AG09319 (cell line): ENCODE results near the gene NSG1.

Source experiments
- DNase-seq: peaks from one replicate; pipeline ENCODE4 v3.0.0-alpha.2; 2010; ENCODE audit warnings: low read depth; ENCODE audit errors: extremely low read depth
- CTCF ChIP-seq: IDR thresholded peaks from 2 replicates; pipeline ENCODE4 v1.5.1; 2011; ENCODE audit warnings: low read depth, mild to moderate bottlenecking, inconsistent platforms, low read length, moderate library complexity

The NSG1 gene

GRCh38 chr4:4361883-4362282 lies 25.0 kb upstream of the NSG1 start:
- no peak for TF ChIP-seq CTCF
- DNase-seq: no peak

GRCh38 chr4:4362991-4363697 lies 23.8 kb upstream of the NSG1 start:
- no peak for TF ChIP-seq CTCF
- DNase-seq: no peak

GRCh38 chr4:4364061-4364460 lies 22.8 kb upstream of the NSG1 start:
- no peak for TF ChIP-seq CTCF
- no peak for DNase-seq

GRCh38 chr4:4364486-4365208 lies 22.3 kb upstream of the NSG1 start:
- no peak for DNase-seq

GRCh38 chr4:4368809-4369580 lies 17.9 kb upstream of the NSG1 start:
- no peak for TF ChIP-seq CTCF
- no peak for DNase-seq

More at GRCh38 chr4:4364486-4365208, 22.3 kb upstream of the NSG1 start:
- no peak for TF ChIP-seq CTCF

- DNase-seq: no peak
- TF ChIP-seq CTCF: no peak
These were observed 12.4 kb upstream of the NSG1 start for GRCh38 chr4:4374388-4375098.
